Activated CD8-positive, alpha-beta memory T cell treated with anti-CD3 and anti-CD28 coated beads for 36 hours (primary cell): ENCODE results near the gene HSPA8. TPM values are rescaled to one million over a fixed set of nuclear protein-coding genes. Genes with fewer than 3 reads are reported as not detected.

ENCODE experiments used
- CTCF ChIA-PET: fragments of 350-600 bp; sonication (Branson Sonifier 250); formaldehyde crosslinking; loops from one replicate; lab custom pipeline; 2021; ENCODE audit warnings: antibody characterized with exemption; lab: Charles Lee
- POLR2A ChIA-PET: fragments of 350-600 bp; sonication (Branson Sonifier 250); formaldehyde crosslinking; loops from one replicate; lab custom pipeline; 2021; ENCODE audit warnings: antibody characterized with exemption; lab: Charles Lee
- total RNA-seq, 2 experiments: library from RNA; stranded (reverse); gene quantifications; one replicate each; pipeline ENCODE4 v1.2.3, GENCODE V29; 2021

The HSPA8 gene
- total RNA-seq, 2 experiments from 2014 or later, result 3,768 to 3,828 TPM

DNA sequence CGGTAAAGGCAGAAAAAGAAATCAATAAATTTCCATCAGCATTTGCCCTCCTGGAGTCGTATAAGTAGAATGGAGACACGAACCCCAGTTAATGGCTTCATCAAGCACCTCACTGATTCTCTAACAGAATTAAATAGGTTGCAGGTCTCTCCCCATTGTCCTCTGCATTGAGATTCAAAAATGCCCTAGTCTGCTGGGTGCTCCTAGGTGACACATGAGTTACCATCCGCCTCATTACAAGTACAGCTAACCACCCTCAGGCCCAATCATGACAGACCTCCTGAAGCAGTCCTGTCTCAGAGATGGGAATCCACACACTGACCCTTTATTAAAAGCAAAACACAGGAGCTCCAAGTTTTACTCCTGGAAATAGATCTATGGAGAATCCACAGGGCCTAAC lies 31.4 kb downstream of the HSPA8 start:
- ChIA-PET POLR2A (interaction anchor here (0.6 kb wide), 1 partner anchor 81 kb away, joined by 6 read pairs; no protein-coding TSS in a partner anchor), CTCF (interaction anchor here (0.9 to 1.1 kb wide), 2 partner anchors 23 to 166 kb away, joined by 3 to 4 read pairs; no protein-coding TSS in a partner anchor)

DNA sequence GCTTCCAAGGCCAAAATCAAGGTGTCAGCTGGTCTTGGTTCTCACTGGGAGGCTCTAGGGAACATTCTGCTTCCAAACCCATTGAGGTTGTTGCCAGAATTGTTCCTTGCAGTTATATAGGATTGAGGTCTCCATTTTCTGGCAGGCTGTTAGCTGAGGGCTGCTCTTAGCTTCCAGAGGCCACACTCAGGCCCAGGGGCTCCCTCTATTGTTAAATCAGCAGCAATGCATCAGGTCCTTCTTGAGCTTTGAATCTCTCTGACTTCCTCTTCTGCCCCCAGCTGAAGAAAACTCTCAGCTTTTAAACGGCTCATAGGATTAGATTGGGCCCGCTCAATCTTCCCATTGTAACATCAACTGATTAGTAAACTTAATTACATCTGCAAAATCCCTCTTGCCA lies 41.0 kb downstream of the HSPA8 start:
- POLR2A ChIA-PET, result interaction anchor here (1.0 kb wide), 1 partner anchor 167 kb away, joined by 3 read pairs; no protein-coding TSS in a partner anchor
- CTCF ChIA-PET, result interaction anchor here (0.7 to 1.7 kb wide), 24 partner anchors 8 to 441 kb away, joined by 3 to 10 read pairs (median 4); no protein-coding TSS in a partner anchor

DNA sequence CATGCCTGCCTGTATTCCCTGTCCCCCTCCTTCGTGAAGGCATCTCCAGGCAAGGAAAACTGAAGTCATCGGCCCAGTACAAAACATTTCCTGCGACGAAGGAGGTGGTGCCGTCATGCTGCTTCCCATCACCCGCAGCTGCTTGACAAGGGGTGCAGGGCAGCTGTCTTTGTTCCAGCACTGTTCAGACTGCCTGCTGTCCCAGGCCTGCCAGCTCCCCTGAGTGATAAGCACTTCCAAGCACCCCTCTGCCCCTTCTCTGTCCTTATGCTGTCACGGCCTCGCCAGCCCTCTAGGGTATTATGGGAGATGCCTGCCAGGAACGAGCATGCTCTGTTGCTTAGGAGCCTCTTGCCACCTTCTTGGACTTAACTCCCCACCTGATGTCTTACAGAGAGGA lies 43.2 kb downstream of the HSPA8 start:
- ChIA-PET CTCF (interaction anchor here (0.5 to 1.1 kb wide), 2 partner anchors 36 to 186 kb away, joined by 3 to 4 read pairs; no protein-coding TSS in a partner anchor), POLR2A (no interaction called here)

DNA sequence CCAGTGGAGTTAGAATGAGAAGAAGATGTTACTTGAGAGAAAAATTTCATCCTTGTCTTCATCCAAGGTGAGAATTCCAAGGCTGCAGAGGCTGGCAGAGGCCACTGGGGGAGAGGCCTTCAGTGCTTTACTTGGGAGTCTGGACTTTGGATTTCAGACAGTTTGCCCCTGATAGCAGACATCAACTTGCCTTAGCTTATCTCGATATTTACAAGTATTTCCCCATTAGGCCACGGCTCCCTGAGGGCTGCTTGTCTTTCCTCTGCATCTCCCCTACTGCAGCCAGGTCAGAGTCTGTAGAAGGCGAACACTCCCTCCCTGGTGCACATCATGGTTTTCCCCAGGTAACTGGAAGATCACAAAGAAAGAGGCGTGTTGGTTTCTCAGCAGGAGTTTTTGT lies 50.4 kb downstream of the HSPA8 start:
- CTCF ChIA-PET, result interaction anchor here (1.5 kb wide), 1 partner anchor 9 kb away, joined by 4 read pairs; no protein-coding TSS in a partner anchor
- POLR2A ChIA-PET, result no interaction called here

Other genes with a start within 250 kb of the HSPA8 start
- 10 to 100 TPM; 56.8 to 57.8 TPM for gene CRTAM, start 223.6 kb downstream of the HSPA8 start, total RNA-seq
- 1 to 10 TPM; 2.7 to 3.6 TPM for gene JHY, start 179.4 kb downstream of the HSPA8 start, total RNA-seq
- not detected for gene BSX, start 80.3 kb downstream of the HSPA8 start, total RNA-seq
- not detected for gene CLMP, start 133.1 kb upstream of the HSPA8 start, total RNA-seq